B cell (primary cell): ENCODE data around the gene CPED1. TPM values are rescaled to one million over a fixed set of nuclear protein-coding genes. Genes with fewer than 3 reads are reported as not detected.

Experiments
- ATAC-seq: fragments of 200-7000 bp; cut with Tn5 transposase; one replicate; pipeline ENCODE4 v1.10.0; 2021; ENCODE audit warnings: low read depth, mild to moderate bottlenecking, moderate number of reproducible peaks, moderate library complexity
- CTCF ChIA-PET: fragments of 350-600 bp; sonication (Branson Sonifier 250); formaldehyde crosslinking; loops from one replicate; lab custom pipeline; 2021; ENCODE audit warnings: antibody characterized with exemption, inconsistent platforms; lab: Charles Lee
- POLR2A ChIA-PET: fragments of 350-600 bp; sonication (Branson Sonifier 250); formaldehyde crosslinking; loops from one replicate; lab custom pipeline; 2021; ENCODE audit warnings: antibody characterized with exemption; lab: Charles Lee
- DNase-seq: peaks from one replicate; pipeline ENCODE4 v3.0.0; 2013
- H2AFZ ChIP-seq: 2 replicates; pipeline ENCODE4 v1.6.1; 2012; ENCODE audit warnings: mild to moderate bottlenecking, low read depth, low read length; ENCODE audit not compliant: insufficient read depth, poor library complexity, severe bottlenecking
- H3K27ac ChIP-seq, 2 donors: 1 replicate in 1 of 2; 2 replicates in 1 of 2; pipeline ENCODE4 v1.5.1; 2012 to 2013; ENCODE audit warnings: low read length in 2 of 2, mild to moderate bottlenecking in 2 of 2, moderate library complexity in 1 of 2
- H3K27me3 ChIP-seq, 4 experiments: fragments of 200-600 bp in 1 of 4; sonication (generic) in 1 of 4; replicated peaks in 1 of 4; 1 replicate in 2 of 4; 2 replicates in 2 of 4; pipeline versions ENCODE4 v1.6.1 to v1.7.0; 2013 to 2016; ENCODE audit warnings: low read length in 3 of 4, mild to moderate bottlenecking in 2 of 4, mixed read lengths in 1 of 4, moderate library complexity in 1 of 4; ENCODE audit not compliant: insufficient read depth in 4 of 4, control insufficient read depth in 3 of 4; ENCODE audit errors: control extremely low read depth in 1 of 4
- H3K36me3 ChIP-seq, 2 experiments: replicated peaks in 1 of 2; 1 replicate in 1 of 2; 2 replicates in 1 of 2; pipeline versions ENCODE4 v1.6.1 to v1.7.1; 2013; ENCODE audit warnings: low read length in 1 of 2; ENCODE audit not compliant: insufficient read depth in 2 of 2, control insufficient read depth in 1 of 2; ENCODE audit errors: control extremely low read depth in 1 of 2, extremely low read depth in 1 of 2
- H3K4me1 ChIP-seq, 2 donors: fragments of 200-600 bp in 1 of 2; sonication (generic) in 1 of 2; 1 replicate in 1 of 2; 2 replicates in 1 of 2; pipeline versions ENCODE4 v1.5.1 to v1.6.1; 2013 to 2017; ENCODE audit warnings: low read length in 2 of 2; ENCODE audit not compliant: control insufficient read depth in 2 of 2, insufficient read depth in 2 of 2
- H3K4me2 ChIP-seq: replicated peaks from 2 replicates; pipeline ENCODE3; 2012; ENCODE audit warnings: mild to moderate bottlenecking, low read depth, low read length; ENCODE audit not compliant: poor library complexity, severe bottlenecking
- H3K4me3 ChIP-seq, 5 experiments: fragments of 200-600 bp in 1 of 5; sonication (generic) in 1 of 5; 1 replicate in 3 of 5; 2 replicates in 2 of 5; pipeline versions ENCODE4 v1.5.1 to v1.7.0; 2011 to 2016; ENCODE audit warnings: low read length in 4 of 5, mild to moderate bottlenecking in 4 of 5, low read depth in 2 of 5, control low read depth in 1 of 5, moderate library complexity in 1 of 5; ENCODE audit not compliant: insufficient read depth in 1 of 5; ENCODE audit errors: control extremely low read depth in 1 of 5, extremely low read depth in 1 of 5
- H3K79me2 ChIP-seq: fragments of 200-600 bp; sonication (generic); one replicate; pipeline ENCODE4 v1.6.0; 2016; ENCODE audit warnings: low read length; ENCODE audit not compliant: control insufficient read depth, insufficient read depth
- H3K9ac ChIP-seq: fragments of 200-600 bp; sonication (generic); 2 replicates; pipeline ENCODE4 v1.6.1; 2017; ENCODE audit warnings: mild to moderate bottlenecking, low read length, moderate library complexity
- H3K9me3 ChIP-seq, 3 donors: one replicate each; pipeline versions ENCODE4 v1.6.1 to v1.7.1; 2013; ENCODE audit warnings: low read length in 2 of 3; ENCODE audit not compliant: control insufficient read depth in 2 of 3, insufficient read depth in 1 of 3; ENCODE audit errors: control extremely low read depth in 1 of 3
- H4K20me1 ChIP-seq: 2 replicates; pipeline ENCODE4 v1.6.0; 2012; ENCODE audit warnings: mild to moderate bottlenecking, low read length; ENCODE audit not compliant: insufficient read depth, control insufficient read depth, poor library complexity, severe bottlenecking
- H3K27ac Mint-ChIP-seq: one replicate; pipeline ENCODE4 v1.8.0; 2021; ENCODE audit warnings: mixed read lengths
- H3K27me3 Mint-ChIP-seq: one replicate; pipeline ENCODE4 v1.8.0; 2021; ENCODE audit warnings: mixed read lengths
- H3K4me1 Mint-ChIP-seq: one replicate; pipeline ENCODE4 v1.8.0; 2021; ENCODE audit warnings: mixed read lengths
- H3K4me3 Mint-ChIP-seq: one replicate; pipeline ENCODE4 v1.8.0; 2021; ENCODE audit warnings: mixed read lengths
- H3K9me3 Mint-ChIP-seq: one replicate; pipeline ENCODE4 v1.8.0; 2022; ENCODE audit warnings: mixed read lengths; ENCODE audit not compliant: insufficient read depth
- CTCF ChIP-seq: fragments of 200-600 bp; IDR thresholded peaks from one replicate; pipeline ENCODE4 v1.8.0; 2022; ENCODE audit warnings: antibody characterized with exemption, mild to moderate bottlenecking
- EZH2 ChIP-seq: IDR thresholded peaks from 2 replicates; pipeline ENCODE4 v1.6.1; 2012; ENCODE audit warnings: borderline replicate concordance, low read depth, mild to moderate bottlenecking, moderate library complexity, low read length; ENCODE audit not compliant: insufficient read depth, poor library complexity, severe bottlenecking
- WGBS: methylation state at CpG from one replicate; pipeline ENCODE4 v1.1.5; 2013; ENCODE audit warnings: missing lambda C conversion rate; ENCODE audit not compliant: insufficient coverage; 5-methylcytosine and 5-hydroxymethylcytosine counted together
- intact Hi-C: fragments of 100-400 bp; cut with micrococcal nuclease; formaldehyde crosslinking; loops from one replicate; pipeline ENCODE4 v1.10.0; 2022
- polyA plus RNA-seq: library from polyadenylated mRNA; depleted of rRNA; stranded (reverse); fragments of >200 nt; gene quantifications from 2 replicates; pipeline ENCODE4 v1.2.3, GENCODE V29; 2012
- total RNA-seq, 2 donors: library from RNA; stranded (reverse); fragments of 120-200 nt in 1 of 2; gene quantifications; 1 replicate in 1 of 2; 2 replicates in 1 of 2; pipeline versions ENCODE4 v1.2.3 to v1.2.4, GENCODE V29; 2013 to 2022

Gene CPED1
- total and polyA plus RNA-seq, 2 donors (not counting 1 experiment from before 2014, with no cell fraction given): 0.44 to 3.8 TPM

- Histone ChIP-seq H3K36me3 (no peaks in the 10 kb centered on the region), H3K79me2 (no peaks in the 10 kb centered on the region), H3K9ac (no peak overlapping the region), H4K20me1 (no peaks in the 10 kb centered on the region), H3K4me2 (no peak overlapping the region), H2AFZ (no peak overlapping the region), H3K4me3 (no peak overlapping the region), H3K4me1 (peaks cover 2 to 5% of the 10 kb centered on the region in 2 donors), H3K27me3 (no peaks in the 10 kb centered on the region), H3K9me3 (no peaks in the 10 kb centered on the region), H3K27ac (no peak overlapping the region)
- ChIA-PET CTCF (interaction anchor here (7.1 kb wide), 1 partner anchor 92 kb away, joined by 85 read pairs; the partner anchor contains the start of gene CPED1), POLR2A (no interaction called here)
- peaks cover 3% of the 10 kb centered on the region for H3K4me1 Mint-ChIP-seq
- no peak for DNase-seq
- H3K27ac Mint-ChIP-seq: no peak overlapping the region
- intact Hi-C loops: no loop called here
- ATAC-seq: no peak
- H3K9me3 Mint-ChIP-seq: no peaks in the 10 kb centered on the region
- peaks cover 5% of the 10 kb centered on the region for H3K27me3 Mint-ChIP-seq
- H3K4me3 Mint-ChIP-seq: no peak overlapping the region
- 100% methylated on average over 1 of the region's 5 CpGs for WGBS
- no peak for TF ChIP-seq EZH2
- no peak for TF ChIP-seq CTCF
Observed at GRCh38 chr7:121079425-121080169, 91.1 kb downstream of the CPED1 start.

GRCh38 chr7:121080257-121080912 is 91.9 kb downstream of the CPED1 start:
- TF ChIP-seq CTCF: no peak
- TF ChIP-seq EZH2: no peak
- ChIA-PET CTCF (interaction anchor here (1.2 to 7.1 kb wide), 4 partner anchors 15 to 288 kb away, joined by 3 to 85 read pairs (median 13); partner anchors contain the start of gene CPED1), POLR2A (no interaction called here)
- Histone ChIP-seq H3K4me3 (no peak overlapping the region), H3K9ac (no peak overlapping the region), H3K36me3 (no peaks in the 10 kb centered on the region), H3K27me3 (no peaks in the 10 kb centered on the region), H3K27ac (no peak overlapping the region), H4K20me1 (no peaks in the 10 kb centered on the region), H3K9me3 (no peaks in the 10 kb centered on the region), H3K4me2 (no peak overlapping the region), H3K79me2 (no peaks in the 10 kb centered on the region), H2AFZ (no peak overlapping the region), H3K4me1 (peaks cover 2 to 5% of the 10 kb centered on the region in 2 donors)
- H3K4me3 Mint-ChIP-seq: no peak overlapping the region
- no peak for DNase-seq
- H3K9me3 Mint-ChIP-seq: no peaks in the 10 kb centered on the region
- no peak for ATAC-seq
- intact Hi-C loops: no loop called here
- H3K27me3 Mint-ChIP-seq: no peaks in the 10 kb centered on the region
- H3K27ac Mint-ChIP-seq: no peak overlapping the region
- peaks cover 3% of the 10 kb centered on the region for H3K4me1 Mint-ChIP-seq
- WGBS: no CpG with 5 or more reads among the region's 2 CpGs
